ENCODE measurements around the gene SLC25A45.

The SLC25A45 gene

DNA sequence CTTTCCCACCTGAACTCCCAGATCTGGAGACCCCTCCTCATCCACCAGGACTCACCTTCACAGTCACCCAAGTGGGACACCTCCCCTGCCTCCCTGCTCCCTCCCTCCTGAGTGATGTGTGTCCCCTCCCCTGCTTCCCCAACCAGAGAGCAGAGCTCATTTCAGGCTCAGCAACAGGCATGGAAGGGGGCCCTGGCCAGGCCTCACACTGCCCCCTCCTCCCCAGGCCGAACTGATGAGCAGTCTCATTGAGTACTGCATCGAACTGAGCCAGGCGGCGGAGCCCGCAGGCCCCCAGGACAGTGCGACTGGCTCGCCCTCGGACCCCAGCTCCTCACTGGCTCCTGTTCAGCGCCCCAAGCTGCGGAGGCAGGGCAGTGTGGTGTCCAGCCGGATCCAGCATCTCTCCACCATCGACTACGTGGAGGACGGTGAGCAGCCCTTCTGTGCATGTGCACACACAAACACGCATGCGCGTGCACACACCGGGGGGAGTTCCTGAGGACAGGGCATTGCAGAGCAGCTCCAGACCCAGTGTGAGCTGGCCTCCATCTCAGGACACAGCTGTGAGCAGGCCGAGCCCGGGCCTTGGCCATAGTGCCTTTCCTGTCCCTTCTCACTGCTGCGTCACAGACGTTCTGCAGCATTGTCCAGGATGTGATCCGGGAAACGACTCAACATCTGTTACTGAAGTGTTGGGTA lies 22.3 kb upstream of the SLC25A45 start:
- no peak for DNase-seq (ENCODE audit: low read depth, low spot score)

DNA sequence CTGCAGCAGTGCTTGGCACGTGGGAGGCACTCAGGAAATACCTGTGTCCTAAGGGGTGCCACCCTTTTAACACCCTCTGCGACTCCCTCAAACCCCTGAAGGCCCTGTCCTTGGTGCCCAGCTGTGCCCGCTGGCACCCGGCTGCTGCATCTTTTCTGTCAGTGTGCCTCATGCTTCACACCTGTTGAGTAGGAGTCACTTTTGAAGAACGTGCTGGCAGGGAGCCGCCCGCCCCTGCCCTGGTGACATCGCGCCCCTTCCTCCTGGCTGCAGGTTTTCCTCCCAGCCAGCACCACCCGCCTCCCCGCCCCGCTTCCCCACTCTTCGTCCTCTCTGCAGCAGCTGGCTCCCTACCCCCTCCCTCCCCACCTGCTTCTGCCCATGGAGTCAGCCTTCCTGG lies 21.8 kb upstream of the SLC25A45 start:
- no peak for DNase-seq (ENCODE audit: low read depth, low spot score)

DNA sequence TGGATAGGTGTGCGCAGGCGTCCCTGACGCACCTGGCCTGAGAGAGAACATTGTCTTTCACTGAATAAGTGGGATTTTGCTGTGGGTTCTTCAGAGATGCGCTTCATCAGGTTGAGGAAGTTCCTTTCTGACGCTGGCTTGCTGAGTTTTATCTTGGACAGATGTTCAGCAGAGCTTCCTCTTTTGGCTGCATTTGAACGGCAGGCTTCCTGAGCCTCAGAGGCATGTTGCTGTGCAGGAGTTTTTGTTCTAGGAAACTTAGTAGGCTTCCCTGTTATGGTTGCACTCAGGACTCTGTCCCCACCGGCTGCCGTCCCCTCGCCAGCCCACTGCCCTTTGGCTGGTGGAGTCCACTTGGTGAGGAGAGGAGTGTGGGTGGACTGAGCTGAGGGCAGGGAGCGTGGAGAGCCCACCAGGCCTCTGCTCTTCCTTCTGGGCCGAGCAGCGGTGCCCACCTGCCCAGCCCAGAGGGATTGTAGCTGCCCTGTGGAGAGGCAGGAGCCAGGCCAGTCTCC lies 21.2 kb upstream of the SLC25A45 start:
- no peak for DNase-seq (ENCODE audit: low read depth, low spot score)

DNA sequence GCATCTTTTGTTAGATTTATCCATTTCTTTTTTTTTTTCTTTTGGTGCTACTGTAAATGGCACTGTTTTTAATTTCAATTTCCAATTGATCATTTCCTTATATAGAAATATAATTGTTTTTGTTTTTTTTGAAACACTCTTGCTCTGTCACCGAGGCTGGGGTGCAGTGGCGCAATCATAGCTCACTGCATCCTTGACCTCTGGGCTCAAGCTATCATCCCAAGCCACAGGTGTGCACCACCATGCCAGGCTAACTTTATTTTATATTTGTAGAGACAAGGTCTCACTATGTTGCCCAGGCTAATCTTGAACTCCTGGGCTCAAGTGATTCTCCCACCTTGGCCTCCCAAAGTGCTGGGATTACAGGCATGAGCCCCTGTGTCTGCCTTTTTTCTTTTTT lies 20.3 kb upstream of the SLC25A45 start:
- no peak for DNase-seq (ENCODE audit: low read depth, low spot score)

DNA sequence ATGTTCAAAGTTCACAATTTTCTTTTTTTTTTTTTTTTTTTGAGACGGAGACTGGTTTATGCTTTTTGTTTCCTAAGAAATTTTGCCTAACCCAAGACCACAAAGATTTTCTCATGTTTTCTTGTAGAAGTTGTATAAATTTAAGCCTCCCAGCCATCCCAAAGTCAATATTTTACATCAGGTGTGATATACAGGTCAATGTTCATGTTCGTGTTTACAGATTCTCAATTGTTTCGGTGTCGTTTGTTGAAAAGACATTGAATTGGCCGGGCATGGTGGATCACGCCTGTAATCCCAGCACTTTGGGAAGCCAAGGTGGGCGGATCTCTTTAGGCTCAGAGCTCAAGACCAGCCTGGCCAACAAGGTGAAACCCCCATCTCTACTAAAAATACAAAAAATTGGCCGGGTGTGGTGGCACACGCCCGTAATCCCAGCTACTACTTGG lies 19.4 kb upstream of the SLC25A45 start:
- no peak for DNase-seq (ENCODE audit: low read depth, low spot score)

DNA sequence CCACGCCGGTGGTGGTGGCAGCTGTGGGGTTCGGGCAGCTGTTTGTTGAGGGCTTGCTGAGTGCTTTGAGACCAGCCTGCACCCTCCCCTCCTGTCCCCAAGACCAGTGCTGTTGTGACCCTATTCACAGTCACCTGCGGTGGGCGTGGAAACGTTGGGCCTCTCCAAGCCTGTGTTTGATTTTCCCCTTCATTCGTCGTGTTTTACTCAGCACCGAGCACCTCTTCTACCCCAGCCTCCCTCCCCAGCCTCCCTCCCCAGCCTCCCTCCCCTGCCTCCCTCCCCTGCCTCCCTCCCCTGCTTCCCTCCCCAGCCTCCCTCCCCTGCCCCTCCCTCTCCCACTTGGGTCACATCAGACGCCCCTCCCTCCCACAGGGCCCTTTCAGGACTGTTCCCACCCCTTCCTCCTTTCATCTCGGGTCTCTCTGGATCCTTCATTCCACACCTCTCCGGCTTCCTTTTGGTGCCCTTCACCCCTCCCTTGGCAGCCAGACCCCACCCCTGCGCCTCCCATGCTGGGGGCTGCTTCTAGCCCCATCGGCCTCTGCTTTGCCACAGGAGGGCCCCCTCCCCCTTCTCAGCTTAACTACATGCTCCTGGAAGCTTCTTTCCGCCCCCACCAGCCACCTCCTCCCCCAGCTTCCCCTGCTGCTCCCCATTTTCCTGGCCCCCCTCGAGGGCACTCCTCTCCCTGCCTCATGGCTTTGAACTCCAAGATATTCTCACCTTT lies 18.8 kb upstream of the SLC25A45 start:
- no peak for DNase-seq (ENCODE audit: low read depth, low spot score)

DNA sequence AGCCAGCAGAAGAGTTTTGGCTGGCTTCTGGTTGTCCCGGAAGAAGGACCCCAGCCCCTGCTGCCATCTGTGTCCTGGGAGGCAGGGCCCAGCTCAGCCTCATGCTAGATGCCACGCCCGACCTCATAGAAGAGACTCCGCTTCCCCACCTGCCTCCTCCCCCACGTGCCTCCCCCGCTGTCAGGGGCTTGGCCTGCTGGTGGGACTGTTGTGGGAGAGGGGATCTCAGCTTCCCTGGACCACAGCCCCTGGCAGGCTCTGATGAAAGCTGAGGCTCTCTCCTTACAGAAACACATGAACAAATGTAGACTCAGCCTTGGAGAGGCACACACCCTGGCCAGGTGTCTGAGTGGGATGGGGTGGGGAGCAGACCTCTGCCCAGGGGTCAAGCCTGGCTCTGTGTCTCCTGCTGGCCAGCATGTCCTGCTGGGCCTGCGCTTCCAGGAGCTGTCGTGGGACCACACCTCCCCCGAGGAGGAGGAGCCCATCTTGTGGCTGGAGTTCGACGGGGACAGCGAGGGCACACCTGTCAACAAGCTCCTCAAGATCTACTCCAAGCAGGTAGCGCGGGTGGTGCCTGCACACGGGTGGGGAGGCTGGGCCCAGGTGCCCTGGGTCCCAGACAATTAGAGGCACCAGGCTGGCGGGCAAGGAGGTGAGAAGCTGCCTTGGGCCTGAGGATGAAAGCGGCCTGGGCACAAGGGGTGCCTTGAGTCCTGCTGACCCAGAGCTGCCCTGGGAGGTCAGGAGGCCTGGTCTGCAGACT lies 18.0 kb upstream of the SLC25A45 start:
- DNase-seq (ENCODE audit: low read depth, low spot score): no peak

DNA sequence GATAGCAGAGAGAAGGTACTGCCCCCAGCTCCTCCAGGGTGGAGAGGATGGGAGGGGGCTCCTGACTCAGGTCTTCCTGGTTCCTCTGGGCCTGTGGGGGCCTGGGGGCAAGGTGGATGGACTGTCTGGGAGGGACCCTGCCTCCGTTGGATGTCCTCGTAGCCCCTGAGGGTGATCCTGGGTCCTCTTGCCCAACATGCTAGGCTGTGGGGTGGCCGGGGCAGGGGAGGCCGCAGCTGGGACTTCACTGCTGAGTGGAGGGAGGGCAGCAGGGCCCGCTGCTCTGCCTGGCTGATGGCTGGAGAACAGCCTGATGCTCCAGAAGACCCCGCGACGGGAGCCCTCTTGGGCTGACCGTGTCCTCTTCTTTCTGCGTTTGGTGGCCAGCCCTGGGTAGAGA lies 17.4 kb upstream of the SLC25A45 start:
- DNase-seq (ENCODE audit: low read depth, low spot score): no peak

DNA sequence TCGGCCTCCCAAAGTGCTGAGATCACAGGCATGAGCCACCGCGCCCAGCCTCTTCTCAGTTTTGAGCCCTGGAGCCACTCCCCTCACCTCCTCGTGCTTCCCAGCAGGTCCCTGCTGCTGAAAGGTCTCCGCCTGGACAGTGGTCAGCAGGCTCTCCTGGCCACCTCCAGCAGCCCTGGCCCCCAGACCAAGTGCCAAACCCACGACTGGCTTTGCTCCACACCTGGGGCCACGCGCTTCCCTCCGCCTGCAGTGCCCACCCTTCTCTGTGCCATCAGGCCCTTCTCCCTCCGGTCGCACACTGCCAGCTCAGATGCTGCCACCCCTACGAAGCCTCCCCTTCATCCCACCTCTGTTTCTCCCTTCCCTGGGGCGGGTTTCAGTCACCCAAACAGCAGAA lies 16.8 kb upstream of the SLC25A45 start:
- no peak for DNase-seq (ENCODE audit: low read depth, low spot score)

DNA sequence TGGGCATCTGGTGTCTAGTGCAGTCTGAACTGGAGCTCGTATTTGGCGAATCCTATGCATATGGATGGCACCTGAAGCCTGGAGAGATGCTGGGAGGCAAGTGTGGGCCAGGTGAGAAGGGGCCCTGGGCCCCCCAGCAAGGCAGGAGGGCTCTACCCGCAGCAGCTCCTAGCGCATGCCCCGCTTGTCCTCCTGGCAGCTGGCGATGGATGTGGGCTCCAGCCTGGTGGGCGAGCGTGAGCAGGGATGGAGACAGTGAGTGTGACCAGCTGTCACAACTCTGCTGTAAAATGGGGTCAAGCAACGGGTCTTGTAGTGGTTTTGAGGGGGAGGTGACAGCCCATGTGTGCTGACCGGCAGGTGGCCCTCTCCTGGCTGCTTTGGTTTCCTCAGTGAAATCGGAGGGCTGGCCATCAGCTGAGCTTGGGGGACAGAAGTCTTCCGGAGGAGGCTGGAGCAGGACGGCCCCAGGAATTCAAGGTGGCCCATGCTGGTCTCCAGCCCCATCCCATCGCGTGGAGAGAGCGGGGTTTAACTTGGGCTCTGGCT lies 16.0 kb upstream of the SLC25A45 start:
- DNase-seq (ENCODE audit: low read depth, low spot score): no peak

DNA sequence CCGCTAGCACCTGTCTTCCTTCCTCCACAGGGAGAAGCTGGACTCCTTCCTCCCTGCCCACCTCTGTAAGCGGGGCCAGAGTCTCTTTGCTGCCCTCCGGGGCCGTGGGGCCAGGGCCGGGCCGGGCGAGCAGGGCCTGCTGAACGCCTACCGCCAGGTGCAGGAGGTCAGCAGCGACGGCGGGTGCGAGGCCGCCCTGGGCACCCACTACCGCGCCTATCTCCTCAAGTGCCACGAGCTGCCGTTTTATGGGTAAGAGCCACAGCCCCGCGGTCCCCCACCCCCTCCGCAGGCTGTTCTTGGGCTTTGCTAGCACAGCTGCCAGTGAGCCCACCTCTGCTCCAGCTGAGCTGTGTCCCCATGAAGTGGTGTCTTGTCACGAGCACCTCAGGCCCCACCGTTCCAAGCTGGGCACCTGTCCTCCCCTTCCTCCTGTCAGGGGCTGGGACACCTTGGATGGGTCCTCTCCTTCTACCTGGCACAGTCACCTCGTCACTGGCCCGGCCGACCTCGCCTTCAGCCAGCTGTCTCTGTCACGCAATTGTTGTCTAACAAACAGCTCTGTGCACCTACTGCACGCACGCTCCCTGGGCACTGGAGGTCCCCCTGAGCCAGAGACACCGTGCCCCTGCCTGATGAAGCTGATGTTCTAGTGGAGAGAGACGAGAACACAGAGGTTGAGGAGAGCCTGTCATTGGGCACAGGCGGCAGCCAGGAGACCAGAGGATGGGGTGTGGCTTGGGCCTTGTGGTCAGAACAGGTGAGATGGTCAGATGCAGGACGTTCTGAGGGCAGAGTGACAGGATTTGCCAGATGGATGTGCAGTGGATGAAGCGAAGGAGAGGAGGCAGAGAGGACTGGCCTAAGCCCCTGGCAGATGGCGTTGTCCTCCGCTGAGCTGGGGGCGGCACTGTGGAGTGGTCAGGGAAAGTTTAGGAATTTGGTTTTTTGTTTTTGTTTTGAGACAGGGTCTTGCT lies 14.6 kb upstream of the SLC25A45 start:
- no peak for DNase-seq (ENCODE audit: low read depth, low spot score)

DNA sequence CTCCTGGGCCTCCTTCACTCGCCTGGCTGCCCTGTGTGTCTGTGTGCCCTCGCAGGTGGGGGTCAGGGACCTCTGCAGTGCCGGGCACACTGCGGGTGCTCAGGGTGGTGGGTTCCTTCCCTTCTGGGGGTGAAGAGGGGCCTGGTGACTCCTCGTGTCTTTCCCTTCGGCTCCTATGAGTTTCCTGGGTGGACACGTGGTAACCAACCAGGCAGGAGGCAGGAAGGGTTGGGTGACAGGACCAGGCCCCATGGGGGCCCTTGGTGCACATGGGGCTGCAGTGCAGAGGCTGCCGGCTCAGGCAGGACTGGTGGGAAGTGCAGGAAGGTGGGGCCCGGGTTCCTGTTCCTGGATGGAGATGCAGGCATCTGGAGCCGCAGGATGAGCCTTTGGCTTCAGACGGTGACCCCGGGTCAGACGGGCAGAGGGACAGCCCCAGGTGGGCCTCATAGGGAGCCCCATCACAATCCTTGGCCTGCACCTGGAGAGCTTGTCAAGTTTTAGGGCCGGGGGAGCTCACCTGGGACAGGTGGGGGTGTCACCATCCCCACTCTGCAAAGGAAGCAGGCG lies 13.6 kb upstream of the SLC25A45 start:
- no peak for DNase-seq (ENCODE audit: low read depth, low spot score)

DNA sequence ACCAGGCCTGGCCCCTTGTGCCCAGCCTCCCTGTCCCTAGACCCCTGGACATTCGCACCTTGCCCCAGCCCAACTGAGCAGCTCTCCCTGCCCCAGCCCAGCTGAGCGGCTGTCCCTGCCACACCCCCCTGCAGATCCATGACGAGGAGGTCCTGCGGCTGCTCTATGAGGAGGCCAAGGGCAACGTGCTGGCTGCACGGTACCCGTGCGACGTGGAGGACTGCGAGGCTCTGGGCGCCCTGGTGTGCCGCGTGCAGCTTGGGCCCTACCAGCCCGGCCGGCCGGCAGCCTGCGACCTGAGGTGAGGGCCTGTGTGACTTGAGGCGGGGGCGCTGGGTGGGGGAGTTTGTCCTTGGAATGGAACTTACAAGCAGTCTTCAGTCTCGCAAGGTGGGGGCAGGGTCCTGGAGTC lies 11.7 kb upstream of the SLC25A45 start:
- DNase-seq (ENCODE audit: low read depth, low spot score): no peak

DNA sequence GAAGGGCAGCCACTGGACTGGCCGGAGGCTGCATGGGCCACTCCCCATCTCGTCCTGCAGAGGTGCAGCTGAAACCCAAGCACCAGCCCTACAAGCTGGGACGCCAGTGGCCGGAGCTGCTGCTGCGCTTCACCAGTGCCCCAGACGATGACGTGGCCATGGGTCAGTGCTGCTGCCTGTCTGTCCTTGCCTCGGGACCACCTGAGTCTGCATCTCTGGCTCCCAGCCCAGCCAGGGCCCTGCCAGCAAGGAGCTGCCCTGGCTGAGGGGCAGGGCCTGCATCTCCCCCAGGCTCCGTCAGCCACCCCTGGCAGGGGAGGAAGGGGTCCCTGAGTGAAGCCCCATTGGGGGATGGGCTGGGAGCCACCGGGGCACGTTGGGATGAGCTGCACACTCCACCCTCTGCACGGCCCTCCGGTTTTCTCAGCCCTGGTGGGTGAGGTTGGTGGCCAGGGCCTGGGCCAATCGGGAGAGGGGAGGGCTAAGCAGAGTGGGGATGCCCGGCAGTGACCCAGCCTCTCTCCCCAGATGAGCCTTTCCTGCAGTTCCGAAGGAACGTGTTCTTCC lies 11.2 kb upstream of the SLC25A45 start:
- DNase-seq (ENCODE audit: low read depth, low spot score): no peak

DNA sequence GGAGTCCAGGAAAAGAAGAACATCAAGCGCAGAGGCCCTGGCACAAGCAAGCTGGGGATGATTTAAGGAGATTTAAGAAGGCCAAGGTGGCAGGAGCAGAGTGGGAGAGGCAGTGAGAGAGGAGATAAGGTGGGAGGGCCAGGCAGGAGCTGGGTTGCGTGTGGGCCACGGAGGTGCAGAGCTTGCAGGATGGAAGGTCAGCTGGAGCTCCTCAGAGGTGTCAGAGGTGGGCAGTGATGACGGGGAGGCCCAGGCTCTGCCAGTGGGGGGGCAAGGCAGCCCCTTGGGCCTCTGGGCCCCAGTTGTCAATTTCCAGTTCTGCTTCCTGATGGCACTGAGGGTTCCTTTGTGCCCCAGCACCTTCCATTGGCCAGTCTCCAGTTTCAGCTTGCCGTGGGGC lies 10.5 kb upstream of the SLC25A45 start:
- DNase-seq (ENCODE audit: low read depth, low spot score): no peak

DNA sequence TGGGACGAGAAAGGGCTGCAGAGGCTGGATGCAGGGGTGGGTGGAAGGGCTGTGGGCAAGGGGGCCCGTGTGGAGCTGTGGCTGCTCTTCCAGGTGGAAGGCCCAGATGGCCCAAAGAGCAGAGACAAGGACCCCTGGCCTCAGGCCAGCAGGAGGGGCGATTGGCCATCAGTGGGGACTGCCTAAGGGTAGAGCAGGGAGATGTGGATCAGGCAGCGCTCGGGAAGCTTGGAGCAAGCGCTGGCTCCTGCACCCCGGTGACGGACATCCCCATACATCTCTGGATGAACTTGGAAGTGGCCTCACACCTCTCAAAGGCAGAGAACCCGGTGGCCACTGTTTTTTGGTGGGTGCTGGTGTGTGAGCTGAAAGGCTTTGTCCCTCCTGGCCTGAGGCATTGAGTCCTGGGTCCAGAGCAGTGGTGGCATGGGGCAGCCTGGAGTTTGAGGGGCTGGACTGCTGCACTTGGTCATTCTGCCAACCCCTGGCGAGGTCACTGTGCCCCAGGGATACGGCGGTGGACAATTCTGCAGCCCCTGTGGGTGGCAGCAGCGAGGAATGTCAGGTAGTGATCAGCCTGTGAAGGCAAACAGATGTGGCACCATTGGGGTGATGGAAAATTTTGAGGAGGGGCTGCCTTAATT lies 9.9 kb upstream of the SLC25A45 start:
- DNase-seq (ENCODE audit: low read depth, low spot score): no peak

DNA sequence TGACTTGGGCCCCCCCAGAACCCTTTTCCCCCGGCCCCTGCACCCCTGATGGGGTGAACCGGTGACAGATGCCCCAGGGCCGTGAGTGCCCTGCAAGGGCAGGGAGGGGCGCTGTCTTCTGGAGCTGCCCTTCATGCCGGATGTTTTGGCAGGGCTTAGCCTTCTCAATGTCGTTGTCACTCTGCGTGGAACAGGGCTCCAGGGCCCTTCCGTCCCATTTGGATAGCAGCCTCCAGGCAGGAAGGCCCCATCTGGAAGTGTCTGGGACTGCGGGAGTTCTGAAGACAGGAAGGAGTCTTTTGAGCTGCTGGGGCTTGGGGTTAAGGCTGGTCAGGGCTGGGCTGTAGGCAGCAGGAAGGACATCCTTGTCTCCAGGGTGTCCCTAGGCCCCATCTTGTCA lies 8.6 kb upstream of the SLC25A45 start:
- DNase-seq (ENCODE audit: low read depth, low spot score): no peak

DNA sequence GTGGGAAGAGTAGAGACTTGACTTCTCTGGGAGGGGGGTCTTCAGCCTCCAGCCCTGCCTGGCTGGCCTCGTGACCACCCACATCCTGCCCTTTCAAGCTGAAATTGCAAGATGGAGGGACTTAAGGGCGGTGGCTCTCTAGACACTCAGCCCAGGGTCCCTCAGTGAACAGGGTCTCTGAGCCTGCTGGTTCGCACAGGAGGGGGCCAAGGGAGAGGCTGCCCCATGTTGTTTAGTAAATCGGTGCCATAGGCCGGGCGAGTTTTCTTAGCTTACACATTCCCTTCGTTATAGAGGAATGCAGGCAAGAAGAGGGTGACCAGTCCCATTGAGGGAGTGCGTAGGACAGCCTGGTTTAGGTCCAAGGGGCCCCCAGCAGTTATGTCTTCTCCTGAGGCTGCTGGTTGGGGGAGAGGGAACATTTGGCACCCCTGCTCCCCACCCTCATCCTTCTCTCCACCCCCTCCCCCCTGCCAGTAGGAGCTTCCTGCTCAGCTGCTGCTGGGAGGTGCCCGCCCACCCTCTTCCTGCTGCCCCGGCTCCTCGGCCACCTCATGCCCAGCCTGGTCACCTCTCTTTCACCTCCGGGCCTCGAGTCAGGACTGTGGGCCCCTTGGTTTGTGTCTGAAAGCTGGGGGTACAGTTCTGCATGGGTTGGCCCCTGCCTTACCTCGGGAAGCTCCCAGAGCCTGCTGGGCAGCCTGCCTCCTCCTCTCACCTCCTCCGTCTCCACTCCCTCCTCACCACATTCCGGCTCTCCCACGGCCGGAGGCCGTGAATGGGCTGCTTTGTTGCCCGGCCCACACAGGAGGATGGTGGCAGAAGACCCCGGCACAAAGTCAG lies 7.9 kb upstream of the SLC25A45 start:
- no peak for DNase-seq (ENCODE audit: low read depth, low spot score)

Data from activated CD4-positive, CD25-positive, alpha-beta regulatory T cell treated with anti-CD3 and anti-CD28 coated beads, Interleukin-2, amount 50 U/mL, for 16 hours (primary cell).